GM15510 (cell line): ENCODE measurements around the gene AP1S3.

Experiments used
- POLR2A ChIP-seq: IDR thresholded peaks from 3 replicates; pipeline ENCODE4 v1.6.1; 2011; ENCODE audit warnings: borderline replicate concordance; ENCODE audit not compliant: insufficient read length; ENCODE audit errors: extremely low read depth

AP1S3 gene

DNA sequence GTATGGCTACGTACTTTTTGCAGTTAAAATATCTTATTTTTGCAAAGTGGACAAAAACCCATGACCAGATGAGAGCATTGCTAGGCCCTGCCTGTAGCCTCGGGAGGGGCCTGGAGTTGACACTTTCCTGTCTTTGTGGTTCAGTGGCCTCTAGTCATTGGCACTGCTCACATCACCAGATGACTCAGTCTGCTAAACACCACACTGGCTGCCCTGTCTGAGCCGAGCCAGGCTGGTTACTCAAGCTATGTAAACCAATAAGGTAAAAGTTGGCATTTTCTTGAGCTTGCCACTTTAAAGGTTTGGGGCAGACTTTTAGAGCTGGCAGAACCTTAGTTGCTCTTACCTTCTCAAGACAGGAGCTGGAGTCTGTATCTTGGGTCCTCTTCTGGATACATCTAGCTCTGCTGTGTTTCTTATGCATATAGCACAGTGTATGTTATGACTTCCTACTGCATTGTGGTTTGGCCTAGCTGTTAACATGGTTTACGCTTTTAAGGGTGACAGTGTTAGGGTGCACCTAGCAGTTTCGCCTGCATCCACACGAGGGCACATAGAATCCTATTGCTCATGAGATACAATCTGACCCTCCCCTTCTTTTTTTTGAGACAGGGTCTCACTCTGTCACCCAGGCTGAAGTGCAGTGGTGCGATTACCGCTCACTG, 76.4 kb downstream of the AP1S3 start:
- no peak for TF ChIP-seq POLR2A

DNA sequence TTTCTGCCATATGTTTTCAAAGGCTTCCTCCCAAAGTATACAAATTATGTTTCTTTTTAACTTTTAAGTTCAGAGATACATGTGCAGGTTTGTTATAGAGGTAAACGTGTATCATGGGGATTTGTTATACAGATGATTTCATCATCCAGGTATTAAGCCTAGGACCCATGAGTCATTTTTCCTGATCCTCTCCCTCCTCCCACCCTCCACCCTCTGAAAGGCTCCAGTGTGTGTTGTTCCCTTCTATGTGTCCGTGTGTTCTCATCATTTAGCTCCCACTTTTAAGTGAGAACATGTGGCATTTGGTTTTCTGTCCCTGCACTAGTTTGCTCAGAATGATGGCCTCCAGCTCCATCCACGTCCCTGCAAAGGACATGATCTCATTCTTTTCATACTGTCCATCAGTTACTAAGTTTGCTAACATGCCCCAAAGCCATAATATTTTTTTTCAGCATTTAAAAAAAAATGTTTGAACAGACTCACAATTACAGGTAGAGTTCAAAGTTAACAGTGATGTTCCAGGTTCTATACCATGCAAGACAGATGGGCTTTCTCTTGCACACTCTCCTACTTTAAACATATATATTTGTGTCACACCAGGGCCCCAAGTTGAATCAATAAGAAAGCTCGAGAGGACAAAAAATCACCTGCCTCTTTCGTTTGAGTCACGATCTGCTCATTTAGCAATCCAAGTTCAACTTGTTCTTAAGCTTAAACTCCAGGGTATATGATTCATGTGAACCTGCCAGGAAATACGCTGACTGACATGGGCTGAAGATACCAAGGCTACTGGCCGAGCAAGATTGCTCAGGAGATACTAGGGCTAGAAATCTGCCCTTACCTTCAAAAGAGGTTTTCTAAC, 77.6 kb downstream of the AP1S3 start:
- no peak for TF ChIP-seq POLR2A

DNA sequence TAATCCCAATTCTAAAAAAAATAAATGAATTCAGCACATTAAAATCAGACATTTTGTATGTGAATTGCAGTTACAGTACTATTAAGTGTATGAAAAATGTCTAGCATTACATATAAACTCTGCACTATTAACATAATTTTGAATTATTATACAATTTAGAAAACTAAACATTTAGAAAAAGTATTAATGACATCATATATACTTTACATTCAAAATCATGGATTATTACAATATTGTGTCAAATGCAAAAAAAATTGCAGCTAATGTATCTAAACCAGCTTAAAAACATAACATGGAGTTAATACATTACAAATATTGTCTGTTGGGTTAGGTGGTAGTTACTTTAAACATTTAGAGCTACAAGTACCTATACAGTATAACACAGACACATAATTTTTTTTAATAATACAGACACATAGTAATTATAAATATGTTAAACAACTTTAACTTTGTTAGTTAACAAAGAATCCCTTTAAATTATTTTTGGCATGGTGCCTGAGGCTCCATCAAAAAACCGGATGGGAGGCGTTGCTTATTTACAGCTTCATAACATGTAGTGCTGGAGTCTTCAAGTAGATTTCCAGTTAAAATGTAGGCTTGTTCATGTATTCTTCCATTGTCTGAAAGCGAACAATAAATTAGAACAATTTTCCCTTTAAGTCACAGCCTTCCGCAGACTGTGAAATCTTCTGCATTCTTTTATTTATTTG, 79.1 kb downstream of the AP1S3 start:
- TF ChIP-seq POLR2A, result no peak

DNA sequence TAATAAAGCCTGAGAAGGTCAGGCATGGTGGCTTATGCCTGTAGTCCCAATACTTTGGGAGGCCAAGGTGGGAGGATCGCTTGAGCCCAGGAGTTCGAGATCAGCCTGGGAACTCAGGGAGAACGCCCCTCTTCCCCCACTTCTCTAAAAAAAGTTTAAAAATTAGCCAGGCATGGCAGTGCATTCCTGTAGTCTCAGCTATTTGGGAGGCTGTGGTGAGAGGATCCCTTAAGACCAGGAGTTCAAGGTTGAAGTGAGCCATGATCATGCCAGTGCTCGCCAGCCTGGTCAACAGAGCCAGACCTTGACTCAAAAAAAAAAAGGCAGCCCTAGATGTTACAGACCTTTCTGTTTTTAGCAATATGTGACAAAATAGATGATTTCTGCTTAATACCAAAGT, 83.4 kb downstream of the AP1S3 start:
- TF ChIP-seq POLR2A, result no peak

DNA sequence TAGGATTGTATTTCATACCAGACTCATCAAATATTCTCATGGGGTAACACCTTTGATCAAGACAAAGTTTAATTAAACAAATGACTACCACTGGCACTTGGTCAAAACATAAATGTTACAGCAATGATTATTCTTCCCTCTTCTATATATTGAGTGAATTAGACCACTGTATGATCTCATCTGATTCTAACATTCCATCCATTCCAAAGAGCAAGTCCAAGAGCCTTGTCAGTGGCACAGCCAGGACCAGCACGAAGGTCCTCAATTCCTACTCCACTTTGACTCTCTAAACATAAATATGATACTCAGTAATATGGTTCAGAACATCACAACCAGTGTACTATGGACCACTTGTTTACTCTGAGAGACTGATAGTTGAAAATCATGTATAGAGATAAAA, 86.4 kb downstream of the AP1S3 start:
- TF ChIP-seq POLR2A, result no peak

DNA sequence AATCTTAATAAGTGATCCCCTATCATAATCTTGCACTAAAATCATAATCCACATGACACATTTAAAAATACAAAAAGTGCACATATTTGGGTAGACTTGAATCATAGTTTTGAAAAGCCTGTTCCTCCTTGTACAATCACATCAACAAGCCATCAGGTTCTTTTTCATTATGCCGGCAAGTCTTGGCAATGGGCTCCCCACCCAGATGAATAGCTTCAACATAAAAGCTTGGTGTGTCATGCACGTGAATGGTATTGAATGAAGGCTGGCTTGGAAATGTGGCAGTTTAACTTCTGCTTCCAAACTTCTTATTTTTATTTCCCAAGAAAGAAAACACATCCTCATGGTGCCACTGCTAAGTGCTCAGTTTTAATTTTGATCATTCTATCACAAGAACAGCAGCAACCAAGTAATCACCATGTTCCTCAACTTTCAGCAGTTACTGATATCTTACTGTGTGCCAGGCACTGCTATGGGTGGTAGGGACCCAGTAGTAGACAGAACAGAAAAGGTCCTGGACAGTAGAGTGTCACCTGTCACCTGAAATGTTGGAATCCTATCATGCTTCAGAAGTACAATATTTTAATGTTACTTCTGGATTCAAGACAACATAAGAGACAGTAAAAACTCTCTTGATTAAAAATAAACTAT, 89.9 kb downstream of the AP1S3 start:
- no peak for TF ChIP-seq POLR2A

DNA sequence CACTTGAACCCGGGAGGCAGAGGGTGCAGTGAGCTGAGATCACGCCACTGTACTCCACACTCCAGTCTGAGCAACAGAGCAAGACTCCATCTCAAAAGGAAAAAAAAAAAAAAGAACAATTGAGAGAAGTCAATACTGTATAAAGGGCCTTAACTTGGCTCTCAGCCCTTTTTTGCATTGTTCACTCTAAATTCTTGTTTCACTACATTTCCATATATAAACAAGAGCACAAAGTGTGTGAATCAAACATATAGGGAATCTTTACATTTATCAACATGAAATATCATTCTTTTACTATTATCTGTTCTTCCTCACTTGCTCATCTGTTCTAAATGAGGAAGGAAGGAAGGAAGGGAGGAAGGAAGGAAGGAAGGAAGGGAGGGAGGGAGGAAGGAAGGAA, 90.8 kb downstream of the AP1S3 start:
- no peak for TF ChIP-seq POLR2A

DNA sequence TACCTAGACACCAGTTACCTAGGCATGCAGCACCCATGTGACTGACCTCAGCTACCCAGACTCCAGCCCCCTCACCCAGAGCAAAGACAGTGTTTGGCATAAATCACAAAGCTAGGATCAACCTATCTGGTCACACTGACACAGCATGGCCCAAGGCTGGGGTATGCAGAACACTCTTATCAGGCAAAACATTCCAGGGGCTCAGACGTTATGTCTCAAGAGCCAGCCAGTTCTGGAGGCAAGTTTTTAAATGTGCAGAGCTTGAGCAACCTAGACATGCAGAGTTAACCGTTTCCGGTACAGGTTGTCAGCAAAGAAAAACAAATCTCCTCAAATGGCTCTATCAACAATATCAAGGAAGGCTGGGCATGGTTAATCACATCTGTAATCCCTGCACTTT, 92.8 kb downstream of the AP1S3 start:
- TF ChIP-seq POLR2A, result no peak

DNA sequence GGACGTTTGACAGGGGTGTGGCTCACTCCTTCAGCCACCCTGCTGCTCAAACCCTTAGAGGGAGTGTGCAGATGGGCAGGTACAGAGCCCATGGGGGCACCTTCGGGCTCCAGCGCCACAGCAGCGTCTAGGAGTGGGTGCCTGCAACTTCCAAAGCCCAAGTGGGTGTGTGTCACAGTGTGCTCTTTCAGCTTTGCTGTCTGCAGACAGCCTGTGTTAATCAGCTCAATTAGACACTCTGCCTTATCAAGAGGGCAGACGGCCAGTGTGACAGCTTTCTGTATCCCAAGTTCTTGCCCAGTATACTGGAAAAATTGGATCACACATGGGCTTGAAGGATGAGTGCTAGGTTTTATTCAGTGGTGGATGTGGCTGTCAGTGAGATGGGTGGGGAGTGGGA, 96.7 kb downstream of the AP1S3 start:
- no peak for TF ChIP-seq POLR2A

DNA sequence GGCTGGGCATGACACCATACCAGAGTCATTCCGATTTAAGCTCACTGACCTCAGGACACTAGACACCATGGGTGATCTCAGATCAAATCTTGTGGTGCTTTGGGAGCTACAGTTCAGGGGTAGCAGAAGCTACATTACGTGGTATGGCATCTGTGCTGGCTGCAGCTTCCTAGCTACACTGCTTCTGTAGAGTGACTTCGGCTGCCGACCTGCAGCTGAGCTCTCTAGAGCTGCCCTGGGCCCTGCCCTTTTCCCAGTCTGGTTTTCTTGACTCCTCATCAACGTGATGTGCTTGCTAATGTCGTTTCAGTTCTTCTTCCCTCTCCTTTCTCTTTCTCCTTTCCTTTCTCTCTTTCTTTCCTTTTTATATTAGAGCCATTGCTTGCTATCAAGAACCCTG, 100.2 kb downstream of the AP1S3 start:
- TF ChIP-seq POLR2A, result no peak

DNA sequence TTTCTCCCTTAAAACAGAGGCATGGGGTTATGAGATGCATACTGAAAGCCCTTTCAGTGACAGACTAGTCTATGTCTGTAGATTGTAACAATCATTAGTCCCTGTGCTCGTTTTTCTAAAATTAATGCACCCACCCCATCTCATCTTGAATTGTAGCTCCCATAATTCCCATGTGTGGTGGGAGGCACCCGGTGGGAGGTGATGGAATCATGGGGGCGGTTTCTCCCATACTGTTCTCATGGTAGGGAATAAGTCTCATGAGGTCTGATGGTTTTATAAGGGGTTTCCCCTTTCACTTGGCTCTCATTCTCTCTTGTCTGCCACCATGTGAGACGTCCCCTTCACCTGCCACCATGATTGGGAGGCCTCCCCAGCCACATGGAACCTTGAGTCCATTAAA, 100.9 kb downstream of the AP1S3 start:
- TF ChIP-seq POLR2A, result no peak

DNA sequence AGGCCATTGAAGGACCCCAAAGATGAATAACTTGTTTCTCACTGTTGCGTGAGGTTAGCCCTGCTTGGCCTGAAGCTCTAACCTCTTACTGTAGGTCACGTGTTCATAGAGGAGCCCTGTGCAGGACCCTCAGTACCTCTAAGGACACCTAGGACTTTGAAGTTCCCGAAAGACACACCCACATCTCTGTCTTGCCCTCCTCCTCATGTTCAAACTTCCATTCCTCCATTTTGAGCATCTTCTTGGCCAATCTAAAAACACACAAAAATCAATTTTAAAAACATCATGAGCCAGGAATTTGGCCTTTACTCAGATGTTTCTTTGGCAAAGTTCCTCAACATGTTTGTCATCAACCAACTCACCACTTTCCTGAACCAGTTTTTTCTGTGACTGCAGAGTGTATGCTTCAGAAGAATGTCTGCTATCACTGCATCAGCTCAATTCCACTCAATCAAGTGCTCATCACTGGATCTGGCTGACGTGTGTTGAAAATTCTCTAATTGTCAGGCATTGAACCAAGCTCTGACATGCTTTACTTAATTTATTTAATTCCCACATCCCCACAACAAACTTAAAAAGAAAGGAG, 101.6 kb downstream of the AP1S3 start:
- no peak for TF ChIP-seq POLR2A

DNA sequence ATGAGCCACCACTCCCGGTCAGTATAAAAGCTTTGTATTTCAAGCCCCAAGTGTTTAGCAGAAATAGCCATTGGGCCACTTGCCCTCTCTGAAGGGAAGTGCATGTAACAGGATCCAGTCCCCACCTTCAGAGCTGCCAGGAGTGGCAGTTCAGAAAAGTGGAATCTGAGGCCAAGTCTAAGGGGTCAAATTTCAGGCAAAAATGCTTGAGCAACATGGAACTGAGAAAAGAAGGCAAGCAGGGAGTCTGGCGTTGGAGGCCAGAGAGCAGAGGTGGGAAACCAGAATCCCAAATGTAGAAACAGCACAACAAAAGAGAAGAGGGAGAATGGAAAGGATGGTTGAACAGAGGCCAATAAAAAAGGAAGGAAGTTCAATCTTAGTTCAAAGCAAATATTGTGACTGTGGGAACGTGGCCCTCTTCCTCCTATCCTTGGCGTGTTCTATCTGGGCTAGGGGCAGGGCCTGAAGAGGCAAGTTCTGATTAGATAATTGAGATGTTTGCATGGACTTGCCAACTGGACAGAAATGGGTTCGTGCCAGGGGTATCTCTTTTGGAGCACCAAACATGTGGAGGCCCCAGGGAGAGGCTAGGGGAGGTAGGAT, 102.2 kb downstream of the AP1S3 start:
- no peak for TF ChIP-seq POLR2A

DNA sequence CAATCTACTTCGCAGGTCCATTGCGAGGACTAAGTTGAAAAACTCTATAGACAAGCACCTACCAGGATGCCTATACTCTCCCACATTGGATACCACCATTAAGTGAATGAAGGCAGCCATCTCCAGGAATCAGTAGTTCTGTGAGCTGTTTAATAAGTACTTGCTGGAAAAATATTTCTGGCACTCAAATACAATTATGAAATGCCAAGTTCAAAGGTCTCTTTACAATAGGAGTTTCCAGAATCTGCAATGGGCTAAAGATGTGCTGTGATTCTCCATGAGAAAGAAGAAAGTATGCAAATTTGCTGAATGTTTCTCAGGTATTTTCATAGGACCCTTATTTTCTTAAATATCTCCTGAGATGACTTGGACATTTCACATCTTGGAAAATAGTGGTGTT, 103.0 kb downstream of the AP1S3 start:
- no peak for TF ChIP-seq POLR2A

DNA sequence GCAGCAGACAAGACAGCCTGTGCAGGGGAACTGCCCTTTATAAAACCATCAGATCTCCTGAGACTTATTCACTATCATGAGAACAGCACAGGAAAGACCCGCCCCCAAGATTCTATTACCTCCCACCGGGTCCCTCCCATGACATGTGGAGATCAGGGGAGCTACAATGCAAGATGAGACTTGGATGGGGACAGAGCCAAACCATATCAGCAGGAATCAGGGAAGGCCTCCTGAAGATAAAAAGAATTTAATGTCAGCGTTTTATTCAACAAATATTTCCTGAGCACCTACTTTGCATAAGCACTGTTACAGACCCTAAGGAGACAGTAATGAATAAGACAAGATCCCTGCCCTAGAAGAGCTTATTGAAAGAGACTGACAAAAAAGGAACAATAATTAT, 105.0 kb downstream of the AP1S3 start:
- no peak for TF ChIP-seq POLR2A

DNA sequence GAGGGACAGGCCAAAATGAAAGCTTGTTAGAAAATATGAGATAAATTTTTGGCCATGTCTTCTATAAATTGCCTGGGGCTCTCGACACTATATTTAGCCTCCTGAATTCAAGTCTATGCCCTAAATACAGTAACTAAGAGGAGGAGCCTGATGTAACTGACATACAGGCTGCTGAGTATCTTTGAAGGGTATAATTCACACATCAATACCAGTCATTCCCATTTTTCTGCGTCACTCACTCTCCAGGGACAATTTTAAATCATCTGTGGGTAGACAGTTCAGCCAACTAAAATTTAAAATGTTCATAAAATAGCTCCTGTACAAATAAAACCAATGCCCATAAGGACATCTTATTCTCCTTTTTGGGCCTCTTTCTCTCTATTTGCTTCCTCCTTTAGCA, 105.9 kb downstream of the AP1S3 start:
- TF ChIP-seq POLR2A, result no peak
